Globus pallidus (tissue), 1 donor: ENCODE measurements around the gene MED13L.

ENCODE experiments used
- DNase-seq: peaks from one replicate; pipeline ENCODE4 v3.0.0-alpha.2; 2015; ENCODE audit warnings: low spot score

Gene MED13L

DNA sequence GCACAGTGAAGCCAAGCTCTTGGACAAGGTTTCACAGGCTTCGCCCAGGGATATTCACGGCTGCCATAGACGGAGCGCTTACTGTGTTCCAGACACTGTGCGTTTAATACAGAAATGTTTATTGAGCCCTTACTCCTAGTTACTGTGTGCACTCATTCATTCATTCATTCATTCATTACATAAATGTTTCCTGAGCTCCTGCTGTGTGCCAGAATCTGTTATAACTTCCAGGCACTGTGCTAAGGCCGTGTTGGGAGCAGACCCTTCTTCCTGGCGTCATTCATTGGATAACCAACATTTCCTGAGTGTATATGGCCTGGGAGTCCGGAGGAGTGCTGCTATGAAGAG lies 760 bp upstream of the MED13L start:
- no peak for DNase-seq

DNA sequence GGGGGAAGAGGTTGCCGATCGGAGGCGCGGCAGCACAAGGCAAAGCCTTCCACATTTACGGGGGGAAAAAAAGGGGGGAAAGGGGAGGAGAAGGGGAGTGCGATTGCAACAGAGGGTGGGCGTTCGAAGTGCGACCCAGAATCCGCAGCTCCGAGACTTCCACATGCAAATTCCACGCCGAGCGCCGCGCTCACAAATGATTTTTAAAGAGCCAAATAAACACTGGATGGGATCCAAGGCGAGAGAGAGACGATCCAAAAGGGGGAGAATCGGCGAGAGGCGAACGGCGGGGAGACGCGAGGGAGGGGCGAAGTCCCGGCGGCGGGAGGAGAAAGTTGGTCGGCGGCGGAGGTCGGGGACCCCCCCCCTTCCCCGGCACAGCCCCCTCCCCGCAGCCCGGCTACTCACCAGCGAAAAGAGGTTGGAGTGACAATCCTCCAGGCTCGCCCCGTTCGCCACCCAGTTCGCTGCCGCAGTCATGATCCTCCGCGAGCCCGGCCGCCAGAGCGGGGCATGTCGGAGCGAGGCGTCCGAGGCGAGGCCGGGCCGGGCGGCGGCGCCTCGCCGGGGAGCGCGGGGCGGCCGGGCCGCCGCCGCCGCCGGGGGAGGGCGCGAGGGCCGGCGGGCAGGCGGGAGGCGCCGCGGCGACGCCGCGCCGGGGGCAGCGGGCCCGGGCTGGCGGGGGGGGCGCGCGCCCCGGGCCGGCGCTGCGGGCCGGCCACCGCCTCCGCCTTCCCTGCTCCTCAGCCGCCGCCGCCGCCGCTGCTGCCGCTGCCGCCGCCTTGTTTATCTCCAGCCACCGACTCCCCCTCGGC lies 634 bp downstream of the MED13L start:
- DNase-seq = peak; percentile 70

GRCh38 chr12:116274551-116275375 lies 2.7 kb downstream of the MED13L start:
- DNase-seq = no peak

DNA sequence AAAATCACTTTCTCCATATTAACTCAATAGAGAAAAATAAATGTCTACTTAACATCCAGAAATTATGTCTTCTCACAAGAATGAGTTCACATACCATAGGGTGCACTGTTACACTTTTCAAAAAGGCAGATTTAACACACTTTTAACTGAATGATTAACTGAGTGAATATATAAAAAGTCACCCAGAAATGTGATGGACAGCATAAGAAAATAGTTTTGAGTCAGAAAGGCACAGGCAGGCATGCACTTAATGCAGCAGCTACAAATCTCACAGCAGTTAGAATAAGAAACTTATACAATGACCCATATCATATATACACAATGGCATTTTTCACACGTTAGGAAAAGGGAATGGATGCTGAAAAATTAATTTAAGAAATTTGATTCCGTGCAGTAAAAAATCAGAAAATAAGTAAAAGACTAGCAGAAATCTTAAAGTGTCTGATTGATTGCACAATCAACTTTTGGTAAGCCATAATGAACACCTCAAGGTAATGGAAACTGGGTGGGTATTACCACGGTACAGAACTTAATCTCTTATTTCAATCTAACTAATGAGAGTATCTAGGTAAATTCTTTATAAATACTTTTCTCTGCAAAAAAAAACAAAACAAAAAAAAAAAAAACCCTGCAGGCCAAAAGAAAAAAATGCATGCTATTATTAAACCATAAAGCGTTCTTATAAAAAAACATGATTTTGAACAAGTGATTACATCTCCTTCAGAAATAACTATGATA lies 3.5 kb downstream of the MED13L start:
- DNase-seq = no peak

DNA sequence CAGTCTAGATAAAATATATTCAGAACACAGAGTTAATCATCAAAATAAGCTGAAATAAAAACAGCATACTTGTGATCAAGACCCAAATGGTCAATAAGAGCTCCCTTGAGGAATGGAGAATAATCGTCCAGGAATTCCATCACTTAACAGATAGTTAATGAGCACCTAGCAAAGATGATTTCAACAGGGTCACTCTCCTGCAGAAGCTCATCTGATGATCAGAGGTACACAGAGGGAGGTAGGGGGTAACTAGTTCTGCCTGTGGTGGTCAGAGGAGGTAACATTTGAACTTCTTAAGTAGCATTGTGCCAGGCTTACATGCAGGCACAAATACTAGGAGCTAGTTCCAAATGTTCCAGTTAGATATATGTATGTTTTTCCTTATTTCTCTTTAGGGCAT lies 9.5 kb downstream of the MED13L start:
- DNase-seq = no peak

DNA sequence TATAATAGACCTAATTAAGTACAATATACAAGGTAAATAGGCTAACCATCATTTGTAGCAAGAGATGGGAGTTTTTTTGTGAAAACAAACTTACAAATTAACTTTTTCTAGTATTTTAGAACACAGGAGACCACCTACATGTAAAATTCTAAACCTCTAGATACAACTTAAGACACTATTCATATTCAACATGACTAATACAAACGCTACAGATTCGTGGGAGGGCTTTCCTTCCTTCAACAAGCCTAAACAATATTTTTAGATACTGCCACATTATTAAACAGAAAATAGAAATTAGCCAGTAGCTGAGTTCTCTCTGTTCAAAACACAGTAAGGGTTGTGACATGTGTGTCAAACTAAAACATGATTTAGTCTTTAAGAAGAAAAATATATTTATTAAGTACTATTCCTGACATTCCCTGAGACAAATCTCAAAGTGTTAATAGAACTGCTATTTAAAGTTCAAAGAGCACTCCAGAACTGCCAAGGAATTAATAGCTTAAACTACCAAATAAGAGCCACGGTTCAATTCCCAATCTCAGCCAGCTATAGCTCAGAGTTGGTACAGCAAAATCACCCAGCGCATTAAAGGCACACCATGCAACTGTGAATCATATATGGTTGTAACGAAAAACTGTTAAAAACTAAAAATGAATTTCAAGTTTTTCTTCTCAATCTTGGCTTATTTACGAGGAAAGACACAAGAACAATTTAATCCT lies 10.7 kb downstream of the MED13L start:
- DNase-seq = no peak

- no peak for DNase-seq
These were observed 11.3 kb downstream of the MED13L start for GRCh38 chr12:116266168-116266601.

DNA sequence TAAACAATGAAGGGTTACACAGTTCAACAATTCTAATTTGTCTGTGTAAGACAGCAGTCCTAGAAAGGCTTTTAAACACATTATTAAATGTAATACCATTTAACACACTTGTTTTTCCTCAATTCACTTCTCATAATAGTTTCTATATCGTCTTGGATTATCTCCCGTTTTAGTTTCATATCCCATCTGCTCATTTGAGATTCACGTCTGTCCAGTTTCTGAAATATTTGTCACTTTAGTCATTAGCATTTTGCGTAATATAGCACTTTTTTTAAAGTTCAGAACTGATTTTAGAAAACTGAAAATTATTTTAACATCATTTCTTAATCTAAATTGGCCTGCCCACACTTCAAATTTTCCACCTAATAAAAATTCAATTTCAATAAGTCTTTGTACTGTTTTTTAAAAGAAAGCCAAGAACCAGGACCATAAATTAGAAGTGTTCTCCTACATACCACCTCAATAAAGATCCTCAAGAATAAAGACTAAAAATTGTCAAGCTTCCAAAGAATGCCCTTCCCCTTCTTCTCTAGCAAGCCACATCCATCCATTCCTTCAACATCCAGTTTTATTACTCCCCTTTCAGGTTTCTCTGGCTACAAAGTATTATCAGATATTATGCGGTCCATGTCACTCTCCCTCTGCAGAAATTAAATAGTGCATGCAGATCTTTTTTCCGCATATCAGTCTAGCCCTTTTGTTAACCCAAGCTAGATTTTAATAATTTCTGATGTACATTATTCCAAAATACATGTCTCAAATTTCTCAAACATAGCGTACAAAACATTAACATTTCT lies 11.9 kb downstream of the MED13L start:
- DNase-seq = no peak

- DNase-seq = no peak
These were observed 12.9 kb downstream of the MED13L start for GRCh38 chr12:116264525-116265070.

DNA sequence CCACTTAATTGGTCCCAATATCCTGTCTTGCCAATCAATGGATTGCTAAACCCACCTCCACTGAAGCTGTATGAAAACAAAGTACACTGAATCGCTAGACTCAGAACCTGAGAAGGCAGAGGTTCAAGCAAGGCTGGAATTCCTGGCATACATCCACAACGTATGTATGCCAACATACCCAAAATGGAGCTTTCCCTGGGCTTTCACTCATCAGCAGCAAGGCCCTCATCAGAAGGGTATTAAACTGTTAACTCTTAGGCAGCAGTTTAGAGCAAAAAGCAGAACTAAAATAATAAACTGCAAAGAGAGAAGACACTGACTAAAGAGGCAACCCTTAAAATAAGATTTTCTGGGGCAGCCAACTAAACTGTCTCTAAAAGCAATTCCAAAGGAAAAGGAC lies 13.6 kb downstream of the MED13L start:
- no peak for DNase-seq

GRCh38 chr12:116263431-116263830 lies 14.1 kb downstream of the MED13L start:
- no peak for DNase-seq

GRCh38 chr12:116262741-116263140 lies 14.8 kb downstream of the MED13L start:
- DNase-seq = no peak

DNA sequence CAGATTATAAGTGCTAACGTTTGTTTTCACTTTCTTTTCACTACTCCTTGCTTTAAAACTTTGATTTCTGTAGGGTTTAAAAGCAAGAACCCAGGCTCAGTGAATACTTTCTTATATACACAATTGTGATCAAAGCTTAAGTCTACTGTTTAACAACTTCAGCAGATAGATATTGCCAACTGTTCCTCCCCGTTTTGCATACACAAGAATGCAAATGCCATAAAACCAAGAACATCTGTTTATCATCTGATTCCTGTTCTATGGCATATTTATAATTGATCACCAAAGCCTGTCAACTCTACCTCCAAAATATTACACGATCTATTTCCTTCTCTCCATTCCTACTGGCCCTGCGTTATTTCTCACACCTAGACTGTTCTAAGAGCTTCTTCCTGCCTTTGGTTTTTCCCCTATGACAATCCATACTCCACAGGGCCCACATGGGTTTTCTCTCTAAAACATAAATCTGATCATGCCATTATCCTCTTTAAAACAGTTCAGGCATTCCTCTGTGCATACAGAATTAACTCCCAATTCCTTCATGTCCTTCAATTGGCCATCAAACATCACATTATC lies 15.9 kb downstream of the MED13L start:
- no peak for DNase-seq

- DNase-seq = no peak
These were observed 17.5 kb downstream of the MED13L start for GRCh38 chr12:116259800-116260577.

DNA sequence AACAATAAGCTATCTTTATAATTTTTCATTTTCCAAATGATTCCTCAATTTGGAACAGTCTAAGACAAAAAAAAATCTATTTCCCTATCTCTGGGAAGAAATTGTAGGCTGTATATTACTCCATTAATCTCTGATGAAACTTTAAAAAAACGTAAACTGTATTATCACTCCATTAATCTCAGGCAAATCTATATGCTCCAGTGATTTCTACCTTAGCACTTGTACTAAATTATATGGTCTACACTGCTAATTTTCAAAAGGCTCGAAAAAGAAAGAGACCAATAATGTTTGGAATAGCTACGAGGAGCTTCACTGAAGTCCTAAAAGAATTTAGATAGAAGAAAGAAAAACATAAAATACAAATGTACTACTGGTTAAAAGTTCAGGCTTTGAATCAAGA lies 19.7 kb downstream of the MED13L start:
- no peak for DNase-seq

DNA sequence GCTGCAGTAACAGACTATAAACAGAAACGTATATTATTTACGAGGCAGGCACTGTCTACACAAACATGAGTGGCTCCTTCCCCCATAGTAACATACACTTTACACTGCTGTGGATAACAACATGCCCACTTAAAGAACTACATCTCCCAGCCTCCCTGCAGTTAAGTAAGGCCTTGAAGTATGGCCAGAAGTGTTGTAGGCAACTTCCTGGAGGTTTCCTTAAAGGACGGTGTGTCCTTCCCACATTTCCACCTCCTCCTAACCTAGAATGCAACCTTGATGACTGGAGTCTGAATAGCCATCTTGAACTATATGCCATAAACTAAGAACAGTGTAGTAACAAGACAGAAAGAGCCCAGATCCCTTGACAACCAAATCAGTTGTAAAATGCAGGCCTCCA lies 20.3 kb downstream of the MED13L start:
- DNase-seq = no peak

DNA sequence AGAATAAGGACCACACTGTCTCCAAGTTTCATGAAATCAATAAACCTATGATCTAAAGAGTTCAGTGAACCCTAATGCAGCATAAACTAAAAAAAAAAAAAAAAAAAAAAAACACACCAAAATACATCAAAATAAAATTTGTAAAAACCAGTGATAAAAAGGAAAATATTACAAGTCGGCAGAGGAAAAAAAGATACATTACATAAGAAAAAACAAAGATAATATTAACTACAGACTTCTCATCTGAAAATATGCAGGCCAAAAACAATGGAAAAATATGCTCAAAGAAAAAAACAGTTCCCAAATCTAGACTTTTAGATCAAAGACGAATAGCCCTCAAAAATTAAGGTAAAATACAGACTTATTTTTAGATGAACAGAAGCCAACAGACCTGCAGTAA lies 27.6 kb downstream of the MED13L start:
- DNase-seq = no peak

DNA sequence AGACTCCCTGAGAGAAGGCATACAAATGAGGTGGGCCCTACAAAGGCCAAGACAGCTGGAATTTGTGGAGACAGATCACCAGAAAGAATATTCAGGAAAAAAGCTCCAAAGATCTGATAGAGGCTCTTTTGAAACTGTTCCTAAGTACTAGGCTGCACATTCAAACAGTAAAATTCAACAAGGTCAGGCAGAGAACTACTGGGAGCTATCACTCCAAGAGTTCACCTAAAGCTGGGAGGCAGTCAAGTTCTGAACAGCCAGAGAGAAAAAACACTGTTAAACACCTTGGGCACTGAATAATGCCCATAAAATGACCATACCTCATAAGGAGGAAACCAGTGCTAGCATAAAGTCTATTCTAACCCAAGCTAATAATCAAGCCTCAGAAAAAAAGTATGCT lies 28.6 kb downstream of the MED13L start:
- DNase-seq = no peak

DNA sequence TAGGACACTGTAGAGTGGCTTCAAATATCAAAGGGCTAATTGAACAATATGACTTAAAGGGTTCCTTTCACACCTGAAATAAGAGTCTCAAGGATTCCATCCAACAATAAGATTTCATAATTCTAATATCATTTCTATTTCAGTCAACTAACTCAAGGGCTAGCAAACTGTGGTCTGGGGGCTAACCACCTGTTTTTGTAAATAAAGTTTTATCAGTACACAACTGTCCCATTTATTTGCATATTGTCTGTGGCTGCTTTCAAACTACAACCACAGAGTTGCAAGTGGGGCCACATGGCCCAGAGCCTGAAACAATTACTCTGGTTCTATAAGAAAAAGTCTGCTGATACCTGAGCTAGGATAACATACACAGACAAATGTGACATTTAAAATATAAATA lies 29.1 kb downstream of the MED13L start:
- DNase-seq = no peak

GRCh38 chr12:116247377-116247776 lies 30.1 kb downstream of the MED13L start:
- no peak for DNase-seq
